Trophoblast cell (in vitro differentiated cells and primary cell): ENCODE measurements around the gene SYNPO2.

Experiments
- DNase-seq, 2 donors: peaks; one replicate each; pipeline ENCODE4 v3.0.0-alpha.2; 2016
- H2AFZ ChIP-seq: 2 replicates; pipeline ENCODE4 v1.6.1; 2013; ENCODE audit warnings: low read length, moderate library complexity, mild to moderate bottlenecking; ENCODE audit not compliant: insufficient read depth, poor library complexity
- H2AK5ac ChIP-seq: 2 replicates; pipeline ENCODE4 v1.6.1; 2013; ENCODE audit warnings: mild to moderate bottlenecking, low read length
- H2BK120ac ChIP-seq: 2 replicates; pipeline ENCODE4 v1.6.1; 2013; ENCODE audit warnings: low read length, mild to moderate bottlenecking, moderate library complexity; ENCODE audit not compliant: insufficient read depth, poor library complexity
- H2BK12ac ChIP-seq: 2 replicates; pipeline ENCODE4 v1.6.1; 2013; ENCODE audit warnings: mild to moderate bottlenecking, low read length, moderate library complexity
- H2BK5ac ChIP-seq: 2 replicates; pipeline ENCODE4 v1.6.1; 2013; ENCODE audit warnings: low read length, low read depth, moderate library complexity, mild to moderate bottlenecking; ENCODE audit not compliant: poor library complexity
- H3K14ac ChIP-seq: 2 replicates; pipeline ENCODE4 v1.6.1; 2013; ENCODE audit warnings: mild to moderate bottlenecking, low read length
- H3K18ac ChIP-seq: 2 replicates; pipeline ENCODE4 v1.6.1; 2013; ENCODE audit warnings: mild to moderate bottlenecking, low read length
- H3K23ac ChIP-seq: 2 replicates; pipeline ENCODE4 v1.6.1; 2013; ENCODE audit warnings: low read length
- H3K27ac ChIP-seq: 2 replicates; pipeline ENCODE4 v1.5.1; 2013; ENCODE audit warnings: low read depth, mild to moderate bottlenecking, inconsistent platforms, low read length, moderate library complexity
- H3K27me3 ChIP-seq: 2 replicates; pipeline ENCODE4 v1.6.1; 2013; ENCODE audit warnings: inconsistent platforms, mild to moderate bottlenecking, low read length, moderate library complexity; ENCODE audit not compliant: insufficient read depth
- H3K36me3 ChIP-seq, 2 experiments: 1 replicate in 1 of 2; 2 replicates in 1 of 2; pipeline ENCODE4 v1.6.1; 2013; ENCODE audit warnings: low read length in 2 of 2, mild to moderate bottlenecking in 2 of 2, moderate library complexity in 1 of 2; ENCODE audit not compliant: insufficient read depth in 2 of 2, control insufficient read depth in 1 of 2
- H3K4ac ChIP-seq: 2 replicates; pipeline ENCODE4 v1.6.1; 2013; ENCODE audit warnings: low read depth, mild to moderate bottlenecking, low read length, moderate library complexity
- H3K4me1 ChIP-seq, 2 experiments: 1 replicate in 1 of 2; 2 replicates in 1 of 2; pipeline ENCODE4 v1.6.1; 2013; ENCODE audit warnings: low read length in 2 of 2, mild to moderate bottlenecking in 2 of 2, moderate library complexity in 1 of 2; ENCODE audit not compliant: insufficient read depth in 2 of 2, control insufficient read depth in 1 of 2
- H3K4me2 ChIP-seq: 2 replicates; pipeline ENCODE4 v1.6.1; 2013; ENCODE audit warnings: inconsistent platforms, mild to moderate bottlenecking, low read length, moderate library complexity
- H3K4me3 ChIP-seq: 2 replicates; pipeline ENCODE4 v1.5.1; 2013; ENCODE audit warnings: mild to moderate bottlenecking, low read depth, low read length, inconsistent platforms
- H3K79me1 ChIP-seq: one replicate; pipeline ENCODE4 v1.6.1; 2013; ENCODE audit warnings: low read length
- H3K79me2 ChIP-seq: 2 replicates; pipeline ENCODE4 v1.6.1; 2013; ENCODE audit warnings: low read length, mild to moderate bottlenecking; ENCODE audit not compliant: control insufficient read depth, insufficient read depth, poor library complexity
- H3K9ac ChIP-seq: 2 replicates; pipeline ENCODE4 v1.6.1; 2013; ENCODE audit warnings: mild to moderate bottlenecking, low read length
- H3K9me3 ChIP-seq: 2 replicates; pipeline ENCODE4 v1.6.1; 2013; ENCODE audit warnings: low read depth, mild to moderate bottlenecking, control low read depth, inconsistent platforms, low read length; ENCODE audit not compliant: insufficient read depth
- H4K12ac ChIP-seq: 2 replicates; pipeline ENCODE4 v1.6.1; 2013; ENCODE audit warnings: low read depth, mild to moderate bottlenecking, low read length, moderate library complexity
- H4K8ac ChIP-seq: 2 replicates; pipeline ENCODE4 v1.6.1; 2013; ENCODE audit warnings: low read depth, mild to moderate bottlenecking, low read length, moderate library complexity
- H4K91ac ChIP-seq: one replicate; pipeline ENCODE4 v1.6.1; 2013; ENCODE audit warnings: low read depth, mild to moderate bottlenecking, low read length, moderate library complexity
- WGBS: extraction: QIAGEN DNeasy Blood & Tissue Kit; methylation state at CpG from one replicate; pipeline ENCODE4 v1.1.7; 2013; ENCODE audit warnings: missing lambda C conversion rate; ENCODE audit not compliant: insufficient read length, insufficient coverage; ENCODE audit errors: extremely low coverage; 5-methylcytosine and 5-hydroxymethylcytosine counted together

SYNPO2 gene

DNA sequence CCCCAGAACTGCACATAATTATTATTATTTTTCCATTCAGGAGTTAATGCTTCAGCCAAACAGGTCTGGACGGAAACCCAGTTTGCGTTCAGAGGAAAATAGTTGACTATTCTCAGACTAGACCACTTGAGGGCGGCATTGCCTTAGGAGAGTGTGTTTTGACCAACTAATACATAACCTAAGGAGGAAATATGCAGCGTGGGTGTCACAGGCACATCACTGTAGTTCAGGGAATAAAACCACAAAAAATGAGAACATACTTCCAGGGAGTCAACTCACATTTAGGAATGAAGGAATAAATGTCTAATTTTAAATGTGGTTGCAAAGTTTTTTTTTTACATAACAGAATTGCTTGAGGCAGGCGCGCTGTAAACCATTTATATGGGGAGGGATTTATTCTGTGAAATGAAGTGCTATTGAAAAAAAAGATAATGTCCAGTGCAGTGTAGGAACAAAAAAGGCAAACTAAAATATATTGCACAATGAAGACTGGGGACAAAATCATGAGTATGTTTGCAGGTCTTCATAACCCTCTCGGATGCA, 93.3 kb downstream of the SYNPO2 start:
- Histone ChIP-seq H3K4me2 (no peak overlapping the region), H3K23ac (no peak overlapping the region), H3K4me3 (no peak overlapping the region), H3K14ac (no peak overlapping the region), H3K9me3 (no peaks in the 10 kb centered on the region), H2AK5ac (no peak overlapping the region), H2BK5ac (no peak overlapping the region), H3K18ac (no peak overlapping the region), H4K12ac (no peak overlapping the region), H4K91ac (no peak overlapping the region), H4K8ac (no peak overlapping the region), H3K27me3 (no peaks in the 10 kb centered on the region), H3K79me1 (no peaks in the 10 kb centered on the region), H2AFZ (no peak overlapping the region), H3K27ac (no peak overlapping the region), H2BK120ac (no peak overlapping the region), H3K36me3 (no peaks in the 10 kb centered on the region), H3K9ac (no peak overlapping the region), H3K79me2 (no peaks in the 10 kb centered on the region), H3K4me1 (no peaks in the 10 kb centered on the region), H2BK12ac (no peak overlapping the region), H3K4ac (no peak overlapping the region)
- peak; percentile 57 to 88 for DNase-seq
- no CpG with 5 or more reads among the region's 7 CpGs for WGBS

DNA sequence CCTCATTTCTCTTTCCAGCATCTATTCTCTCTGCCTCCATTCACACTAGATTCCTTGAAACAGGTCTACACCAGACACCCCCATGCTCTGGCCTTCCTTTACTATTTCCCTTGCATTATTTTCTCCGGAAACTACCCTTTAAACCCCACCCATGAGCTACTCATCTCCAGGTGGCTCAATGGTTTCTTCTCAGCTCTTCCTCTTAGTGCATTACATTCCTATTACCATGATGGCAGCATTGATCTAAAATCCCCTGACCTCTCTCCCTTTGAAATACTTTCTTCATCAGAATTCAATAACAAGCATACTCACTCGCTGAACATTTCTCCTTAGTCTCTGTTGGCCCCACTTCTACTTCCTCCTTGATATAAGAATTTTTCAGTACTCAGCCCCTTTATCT, 94.6 kb downstream of the SYNPO2 start:
- Histone ChIP-seq H3K18ac (no peak overlapping the region), H2AK5ac (no peak overlapping the region), H3K27me3 (no peaks in the 10 kb centered on the region), H2BK5ac (no peak overlapping the region), H3K79me1 (no peaks in the 10 kb centered on the region), H3K4ac (no peak overlapping the region), H3K27ac (no peak overlapping the region), H4K12ac (no peak overlapping the region), H3K4me1 (no peaks in the 10 kb centered on the region), H2AFZ (no peak overlapping the region), H3K9ac (no peak overlapping the region), H4K8ac (no peak overlapping the region), H2BK120ac (no peak overlapping the region), H3K14ac (no peak overlapping the region), H3K36me3 (no peaks in the 10 kb centered on the region), H3K23ac (no peak overlapping the region), H2BK12ac (no peak overlapping the region), H3K79me2 (no peaks in the 10 kb centered on the region), H3K4me2 (no peak overlapping the region), H3K9me3 (no peaks in the 10 kb centered on the region), H4K91ac (no peak overlapping the region), H3K4me3 (no peak overlapping the region)
- no CpG with 5 or more reads among the region's 2 CpGs for WGBS
- no peak for DNase-seq

GRCh38 chr4:118983831-118984230, 95.2 kb downstream of the SYNPO2 start:
- H4K91ac ChIP-seq = no peak overlapping the region
- H3K4ac ChIP-seq = no peak overlapping the region
- H3K14ac ChIP-seq = no peak overlapping the region
- H3K27me3 ChIP-seq = no peaks in the 10 kb centered on the region
- no peak overlapping the region for H2BK12ac ChIP-seq
- no peak overlapping the region for H2AFZ ChIP-seq
- no CpG with 5 or more reads among the region's 1 CpG for WGBS
- H3K79me2 ChIP-seq = no peaks in the 10 kb centered on the region
- no peak overlapping the region for H4K8ac ChIP-seq
- no peak overlapping the region for H2BK120ac ChIP-seq
- H3K9me3 ChIP-seq = no peaks in the 10 kb centered on the region
- H3K27ac ChIP-seq = no peak overlapping the region
- H3K18ac ChIP-seq = no peak overlapping the region
- H3K36me3 ChIP-seq = no peaks in the 10 kb centered on the region
- no peak overlapping the region for H4K12ac ChIP-seq
- H2BK5ac ChIP-seq = no peak overlapping the region
- no peak overlapping the region for H3K4me3 ChIP-seq
- DNase-seq = no peak
- H3K23ac ChIP-seq = no peak overlapping the region
- H3K9ac ChIP-seq = no peak overlapping the region
- no peak overlapping the region for H3K4me2 ChIP-seq
- H3K4me1 ChIP-seq = no peaks in the 10 kb centered on the region
- no peak overlapping the region for H2AK5ac ChIP-seq
- H3K79me1 ChIP-seq = no peaks in the 10 kb centered on the region

DNA sequence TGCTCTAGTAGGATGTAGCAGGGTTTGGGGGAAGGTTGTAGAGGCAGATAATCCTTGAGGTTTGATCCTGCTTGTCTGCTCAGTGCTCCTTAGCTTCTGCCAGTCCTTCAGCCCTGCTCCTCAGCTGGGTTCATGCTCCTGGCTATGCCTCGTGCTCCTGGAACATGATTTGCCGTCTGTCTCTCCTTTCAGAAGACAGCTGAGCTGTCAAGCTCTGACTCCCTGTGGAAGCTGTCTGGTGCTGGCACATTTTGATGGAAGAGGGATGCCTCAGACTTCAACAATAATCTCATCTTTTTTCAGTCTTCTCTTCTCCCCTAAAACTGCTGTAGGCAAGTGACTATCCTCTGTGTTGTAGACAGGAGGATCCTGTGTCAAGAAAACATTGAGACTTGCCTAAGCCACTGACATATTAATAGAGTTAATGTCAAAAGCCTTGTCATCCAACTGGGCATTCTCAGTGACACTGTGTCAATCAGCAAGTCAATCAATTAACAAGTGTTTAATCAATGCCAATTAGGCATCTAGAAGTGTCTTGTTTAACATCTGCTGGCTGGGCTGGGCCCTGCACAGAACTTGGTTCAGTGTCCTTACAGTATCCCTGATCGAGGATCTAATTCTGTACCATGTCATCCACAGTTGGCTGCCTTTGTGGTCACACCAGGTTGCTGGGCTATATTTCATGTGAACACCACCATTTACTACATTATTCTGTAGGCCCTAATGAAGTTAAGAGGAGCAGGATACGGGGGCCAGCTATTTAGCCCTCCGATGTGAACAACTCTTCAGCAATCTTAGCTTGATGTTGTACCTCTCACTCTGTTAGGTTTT, 96.7 kb downstream of the SYNPO2 start:
- no peak overlapping the region for H4K8ac ChIP-seq
- no peak overlapping the region for H3K9ac ChIP-seq
- no peaks in the 10 kb centered on the region for H3K9me3 ChIP-seq
- H3K27ac ChIP-seq = no peak overlapping the region
- no peak for DNase-seq
- H2AFZ ChIP-seq = no peak overlapping the region
- H2BK5ac ChIP-seq = no peak overlapping the region
- H2BK12ac ChIP-seq = no peak overlapping the region
- no peak overlapping the region for H4K12ac ChIP-seq
- no peak overlapping the region for H3K18ac ChIP-seq
- H3K79me2 ChIP-seq = no peaks in the 10 kb centered on the region
- no CpG with 5 or more reads among the region's 5 CpGs for WGBS
- H3K23ac ChIP-seq = no peak overlapping the region
- H3K27me3 ChIP-seq = no peaks in the 10 kb centered on the region
- no peaks in the 10 kb centered on the region for H3K4me1 ChIP-seq
- H4K91ac ChIP-seq = no peak overlapping the region
- H3K4ac ChIP-seq = no peak overlapping the region
- no peak overlapping the region for H2BK120ac ChIP-seq
- no peak overlapping the region for H2AK5ac ChIP-seq
- H3K14ac ChIP-seq = no peak overlapping the region
- H3K4me2 ChIP-seq = no peak overlapping the region
- no peaks in the 10 kb centered on the region for H3K36me3 ChIP-seq
- H3K4me3 ChIP-seq = no peak overlapping the region
- H3K79me1 ChIP-seq = no peaks in the 10 kb centered on the region
